ENCODE results near the gene NPHS1. TPM values are rescaled to one million over a fixed set of nuclear protein-coding genes. Genes with fewer than 3 reads are reported as not detected.

Gene NPHS1
- total and polyA plus RNA-seq, 7 donors = under 0.01 to 0.35 TPM; not detected in 5

DNA sequence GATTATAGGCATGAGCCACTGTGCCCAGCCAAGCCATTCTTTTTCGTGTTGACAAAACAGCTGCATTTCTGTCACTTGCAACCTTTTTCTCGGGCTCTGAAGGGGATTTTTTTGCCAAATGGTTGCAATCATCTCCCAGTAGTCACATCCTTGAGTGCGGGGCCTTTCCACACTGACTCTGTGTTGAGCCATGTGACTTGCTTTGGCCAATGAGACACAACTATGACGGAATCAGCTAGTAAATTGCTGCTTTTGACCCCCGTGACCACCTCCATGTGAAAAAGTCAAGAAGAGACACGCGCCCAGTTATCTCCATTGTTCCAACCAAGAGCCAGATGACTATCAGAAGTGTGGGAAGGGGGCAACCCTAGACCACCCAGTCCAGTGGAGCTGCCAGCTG, 18.3 kb downstream of the NPHS1 start:
- peaks cover 0 to 49% (median 0%) of the 10 kb centered on the region in 3 donors for H3K27me3 ChIP-seq

GRCh38 chr19:35832054-35832453, 20.2 kb downstream of the NPHS1 start:
- intact Hi-C loops (cut with DNase I) = no loop called here
- 53 to 75% methylated on average over 4 of the region's 4 CpGs for WGBS, 2 donors

More for the DNA sequence above, 18.3 kb downstream of the NPHS1 start:
- 53 to 67% methylated on average over 7 of the region's 7 CpGs for WGBS, 2 donors
- DNase-seq = no peak
- H3K9me3 ChIP-seq = peaks cover 0 to 6% (median under 1%) of the 10 kb centered on the region in 4 donors
- no peak overlapping the region for H3K27ac ChIP-seq
- H3K36me3 ChIP-seq = no peaks in the 10 kb centered on the region
- no peak for TF ChIP-seq EP300 (IDR thresholded peaks at IDR 0.05)
- no peak for TF ChIP-seq POLR2A (IDR thresholded peaks at IDR 0.05)
- TF ChIP-seq CTCF (IDR thresholded peaks at IDR 0.05) = no peak
- no peak for TF ChIP-seq POLR2AphosphoS5 (IDR thresholded peaks at IDR 0.05)
- no peak overlapping the region for H3K4me3 ChIP-seq
- H3K4me1 ChIP-seq = no peaks in the 10 kb centered on the region
- intact Hi-C loops (cut with DNase I) = no loop called here

DNA sequence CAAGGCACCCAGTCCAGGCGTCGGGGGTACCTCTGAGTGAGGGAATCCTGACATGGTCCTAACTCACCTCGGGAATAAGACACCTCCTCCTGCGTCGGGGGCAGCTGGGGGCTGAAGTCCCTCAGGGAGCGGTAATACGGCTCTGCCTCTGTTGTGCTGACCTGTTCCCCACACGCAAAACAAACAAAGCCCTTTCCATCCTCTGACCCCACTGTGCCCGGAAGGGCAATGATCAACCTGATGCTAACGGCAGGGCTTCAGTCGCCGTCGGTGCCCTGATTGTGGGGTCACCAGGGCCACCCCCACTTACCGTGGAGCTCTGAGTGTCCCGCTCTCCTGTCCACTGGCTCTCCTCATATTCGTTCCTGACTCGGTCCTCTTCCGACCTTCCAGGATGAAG, 21.3 kb downstream of the NPHS1 start:
- 74 to 81% methylated on average over 18 of the region's 18 CpGs for WGBS, 2 donors
- Histone ChIP-seq H3K27me3 (peaks cover 0 to 53% (median 0%) of the 10 kb centered on the region in 3 donors), H3K36me3 (no peaks in the 10 kb centered on the region), H3K4me1 (no peaks in the 10 kb centered on the region), H3K27ac (no peak overlapping the region), H3K4me3 (no peak overlapping the region), H3K9me3 (no peaks in the 10 kb centered on the region)
- DNase-seq = no peak
- TF ChIP-seq EP300 (IDR thresholded peaks at IDR 0.05) (no peak), POLR2AphosphoS5 (IDR thresholded peaks at IDR 0.05) (no peak), CTCF (IDR thresholded peaks at IDR 0.05) (no peak), POLR2A (IDR thresholded peaks at IDR 0.05) (no peak)
- intact Hi-C loops (cut with DNase I) = no loop called here

More at GRCh38 chr19:35832054-35832453, 20.2 kb downstream of the NPHS1 start:
- Histone ChIP-seq H3K27me3 (peaks cover 0 to 49% (median 0%) of the 10 kb centered on the region in 3 donors), H3K36me3 (no peaks in the 10 kb centered on the region), H3K4me3 (no peak overlapping the region), H3K4me1 (no peaks in the 10 kb centered on the region), H3K27ac (no peak overlapping the region), H3K9me3 (no peaks in the 10 kb centered on the region)
- no peak for DNase-seq
- TF ChIP-seq POLR2A (IDR thresholded peaks at IDR 0.05) (no peak), EP300 (IDR thresholded peaks at IDR 0.05) (no peak), CTCF (IDR thresholded peaks at IDR 0.05) (no peak), POLR2AphosphoS5 (IDR thresholded peaks at IDR 0.05) (no peak)

DNA sequence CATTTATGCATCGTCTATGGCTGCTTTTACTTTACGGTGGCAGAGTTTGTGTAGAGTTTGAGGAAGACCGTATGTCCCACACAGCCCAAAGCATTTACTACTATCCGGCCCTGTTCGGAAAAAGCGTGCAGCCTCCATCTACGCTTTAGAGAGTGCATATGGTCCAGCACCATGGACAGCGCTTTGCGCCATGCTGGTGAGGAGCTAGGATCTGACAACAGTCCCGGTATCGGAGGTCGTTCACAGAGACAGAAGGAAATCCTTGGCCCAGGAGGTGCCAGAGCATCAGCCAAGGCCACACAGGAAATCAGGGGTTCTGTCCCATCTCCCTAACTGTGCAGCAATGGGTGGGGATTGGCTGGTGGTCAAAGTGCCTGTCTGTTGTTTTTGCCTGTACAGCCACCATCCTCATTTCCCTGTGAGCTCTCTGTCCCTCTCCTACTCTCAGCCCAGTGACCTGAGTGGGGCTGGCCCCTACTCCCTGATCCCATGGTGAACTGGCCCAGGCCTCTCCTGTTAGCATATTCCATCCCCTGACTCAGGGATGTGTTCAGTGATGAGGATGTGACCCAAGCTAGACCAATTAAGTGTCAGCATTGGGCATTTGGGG, 23.5 kb downstream of the NPHS1 start:
- no peak overlapping the region for H3K4me3 ChIP-seq
- no peaks in the 10 kb centered on the region for H3K9me3 ChIP-seq
- DNase-seq = no peak
- TF ChIP-seq POLR2AphosphoS5 (IDR thresholded peaks at IDR 0.05) = no peak
- no peak for TF ChIP-seq EP300 (IDR thresholded peaks at IDR 0.05)
- TF ChIP-seq POLR2A (IDR thresholded peaks at IDR 0.05) = no peak
- no peak for TF ChIP-seq CTCF (IDR thresholded peaks at IDR 0.05)
- H3K36me3 ChIP-seq = no peaks in the 10 kb centered on the region
- intact Hi-C loops (cut with DNase I) = no loop called here
- H3K27me3 ChIP-seq = peaks cover 0 to 49% (median 0%) of the 10 kb centered on the region in 3 donors
- no peak overlapping the region for H3K27ac ChIP-seq
- H3K4me1 ChIP-seq = no peaks in the 10 kb centered on the region
- 10 to 12% methylated on average over 12 of the region's 12 CpGs for WGBS, 2 donors

DNA sequence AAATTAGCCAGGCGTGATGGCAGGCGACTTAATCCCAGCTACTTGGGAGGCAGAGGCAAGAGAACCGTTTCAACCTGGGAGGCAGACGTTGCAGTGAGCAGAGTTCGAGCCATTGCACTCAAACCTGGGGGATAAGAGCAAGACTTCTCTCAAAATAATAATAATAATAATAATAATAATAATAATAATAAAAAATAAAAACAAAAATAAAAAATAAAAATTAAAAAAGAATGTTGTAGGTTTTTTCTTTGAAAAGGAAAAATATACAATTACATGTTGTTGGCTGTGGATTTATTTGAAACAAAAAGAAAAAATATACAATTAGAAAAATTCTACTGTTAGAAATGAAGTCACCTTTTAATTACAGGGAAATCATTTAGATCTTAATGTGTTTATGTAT, 28.2 kb downstream of the NPHS1 start:
- H3K9me3 ChIP-seq = no peaks in the 10 kb centered on the region
- H3K4me1 ChIP-seq = no peaks in the 10 kb centered on the region
- TF ChIP-seq CTCF (IDR thresholded peaks at IDR 0.05) (no peak), EP300 (IDR thresholded peaks at IDR 0.05) (no peak), POLR2AphosphoS5 (IDR thresholded peaks at IDR 0.05) (no peak), POLR2A (IDR thresholded peaks at IDR 0.05) (no peak)
- no peak overlapping the region for H3K4me3 ChIP-seq
- H3K27me3 ChIP-seq = peaks cover 0 to 17% (median 0%) of the 10 kb centered on the region in 3 donors
- H3K27ac ChIP-seq = no peak overlapping the region
- DNase-seq = no peak
- intact Hi-C loops (cut with DNase I) = no loop called here
- no peaks in the 10 kb centered on the region for H3K36me3 ChIP-seq
- 85 to 86% methylated on average over 5 of the region's 5 CpGs for WGBS, 2 donors

Measured in sigmoid colon (tissue), 7 donors.